GM19395 (cell line): ENCODE measurements around the gene RASSF3.
"Not testable (repeated sequence)": the region's sequence is repeated elsewhere in the genome, so short reads cannot be mapped to it uniquely, and the experiment has no call there.

Source experiments
- ATAC-seq: cut with Tn5 transposase; IDR thresholded peaks from one replicate; pipeline ENCODE4 v1.9.1; 2021; ENCODE audit warnings: mild to moderate bottlenecking, moderate library complexity; ENCODE audit not compliant: unreplicated experiment

Gene RASSF3

DNA sequence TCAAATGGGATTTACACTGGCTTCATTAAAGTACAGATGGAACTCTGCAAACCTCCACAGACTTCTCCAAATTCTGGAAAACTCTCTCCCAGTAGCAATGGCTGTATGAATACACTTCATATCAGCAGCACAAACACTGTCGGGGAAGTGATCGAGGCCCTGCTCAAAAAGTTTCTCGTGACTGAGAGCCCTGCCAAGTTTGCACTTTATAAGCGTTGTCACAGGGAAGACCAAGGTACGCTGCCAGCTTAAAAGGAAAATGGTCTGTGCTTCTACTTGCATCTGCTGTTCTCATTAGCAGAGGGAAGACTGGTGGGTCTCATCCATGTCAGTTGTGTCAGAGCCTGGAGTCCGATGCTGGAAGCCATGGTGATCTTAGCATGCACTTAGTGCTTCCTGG lies 77.9 kb downstream of the RASSF3 start:
- ATAC-seq, result no peak

DNA sequence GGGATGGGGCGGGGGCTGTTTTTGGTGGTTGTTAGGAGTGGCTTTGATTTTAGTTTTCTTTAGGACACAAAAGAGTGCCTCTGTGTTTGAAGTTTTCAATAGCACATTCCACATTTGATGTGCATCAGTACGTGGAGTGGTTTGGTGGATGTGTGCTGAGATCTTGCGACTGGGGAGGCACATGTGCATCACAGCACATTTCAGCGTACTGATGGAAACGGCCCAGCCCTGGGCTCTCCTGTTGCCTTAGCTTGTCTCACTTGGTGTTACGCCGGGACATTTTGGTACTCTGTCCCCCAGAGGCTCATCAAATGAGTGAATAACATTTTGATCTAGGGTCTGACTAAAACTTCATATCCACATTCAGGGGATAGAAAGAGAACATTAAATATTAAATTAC lies 78.4 kb downstream of the RASSF3 start:
- no peak for ATAC-seq

GRCh38 chr12:64690236-64690635 lies 79.9 kb downstream of the RASSF3 start:
- not testable (repeated sequence) for ATAC-seq

- no peak for ATAC-seq
These were observed 81.0 kb downstream of the RASSF3 start for GRCh38 chr12:64691227-64691794.

GRCh38 chr12:64691795-64692583 lies 81.7 kb downstream of the RASSF3 start:
- no peak for ATAC-seq

DNA sequence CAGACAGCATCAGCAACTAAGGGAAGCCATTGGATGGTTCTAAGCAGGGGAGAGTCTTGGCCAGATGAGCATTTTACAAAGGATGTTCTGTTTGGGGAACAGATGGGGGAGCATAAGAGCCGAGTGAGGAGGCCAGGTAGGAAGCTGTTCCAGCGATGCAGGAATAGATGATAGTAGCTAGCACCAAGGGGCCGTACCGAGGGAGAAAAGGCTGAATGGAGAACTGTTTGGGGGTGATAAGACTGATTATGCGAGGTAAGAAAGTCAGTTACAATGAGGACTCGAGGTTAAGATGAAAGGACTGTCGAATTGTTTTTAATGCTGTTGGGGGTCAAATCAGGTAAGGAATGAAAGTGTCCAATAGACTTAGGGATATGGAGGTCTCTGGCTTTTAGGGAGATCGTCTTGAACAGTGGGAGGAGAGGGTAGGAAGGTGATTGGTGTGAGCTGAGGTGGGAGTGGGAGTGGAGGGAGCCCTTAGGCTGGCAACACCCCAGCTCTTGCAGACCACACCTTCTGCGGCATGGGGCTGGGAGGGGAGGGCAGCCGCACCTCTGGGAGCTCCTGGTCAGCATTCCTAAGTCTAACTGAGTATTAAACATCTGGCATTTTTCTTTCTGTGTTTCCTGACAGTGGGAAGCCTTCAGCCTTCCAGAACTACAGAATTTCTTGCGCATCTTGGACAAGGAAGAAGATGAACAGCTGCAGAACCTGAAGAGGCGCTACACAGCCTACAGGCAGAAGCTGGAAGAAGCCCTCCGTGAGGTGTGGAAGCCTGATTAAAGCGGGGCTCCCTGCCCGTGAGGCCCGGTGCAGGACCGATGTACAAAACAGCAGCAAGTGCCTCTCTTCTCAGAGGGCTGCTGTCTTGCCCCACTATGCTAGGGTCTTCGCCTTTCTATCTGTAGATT lies 84.1 kb downstream of the RASSF3 start:
- ATAC-seq, result no peak

GRCh38 chr12:64695550-64695949 lies 85.3 kb downstream of the RASSF3 start:
- no peak for ATAC-seq

DNA sequence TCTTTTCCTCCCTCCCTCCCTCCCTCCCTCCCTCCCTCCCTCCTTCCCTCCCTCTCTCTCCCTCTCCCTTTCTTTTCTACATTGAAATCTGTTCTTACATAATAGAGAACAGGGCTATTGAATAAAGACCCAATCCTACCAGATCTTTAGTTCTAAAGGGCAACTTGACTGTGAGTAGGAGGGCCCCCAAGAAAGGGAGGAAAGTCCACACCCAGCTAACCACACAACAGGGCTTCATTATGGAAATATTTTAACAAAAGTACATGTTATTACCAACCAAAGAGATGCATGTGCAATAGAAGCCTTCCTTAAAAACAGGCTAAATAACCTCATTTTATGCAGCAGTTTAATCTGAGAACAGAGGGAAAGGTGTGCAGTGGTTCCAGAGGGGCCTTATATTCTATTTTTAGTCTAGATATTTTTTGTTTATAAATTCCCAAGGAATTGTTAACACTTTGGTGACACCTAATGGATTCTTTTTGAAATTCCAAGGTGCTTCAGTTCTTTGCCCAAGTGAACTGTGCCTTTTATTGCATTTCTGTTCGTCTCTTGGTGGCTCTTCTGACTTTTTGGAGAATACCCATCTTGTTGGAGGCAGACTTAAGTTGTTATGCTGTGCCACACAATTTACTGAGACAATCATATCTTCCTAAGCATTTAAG lies 85.9 kb downstream of the RASSF3 start:
- no peak for ATAC-seq

DNA sequence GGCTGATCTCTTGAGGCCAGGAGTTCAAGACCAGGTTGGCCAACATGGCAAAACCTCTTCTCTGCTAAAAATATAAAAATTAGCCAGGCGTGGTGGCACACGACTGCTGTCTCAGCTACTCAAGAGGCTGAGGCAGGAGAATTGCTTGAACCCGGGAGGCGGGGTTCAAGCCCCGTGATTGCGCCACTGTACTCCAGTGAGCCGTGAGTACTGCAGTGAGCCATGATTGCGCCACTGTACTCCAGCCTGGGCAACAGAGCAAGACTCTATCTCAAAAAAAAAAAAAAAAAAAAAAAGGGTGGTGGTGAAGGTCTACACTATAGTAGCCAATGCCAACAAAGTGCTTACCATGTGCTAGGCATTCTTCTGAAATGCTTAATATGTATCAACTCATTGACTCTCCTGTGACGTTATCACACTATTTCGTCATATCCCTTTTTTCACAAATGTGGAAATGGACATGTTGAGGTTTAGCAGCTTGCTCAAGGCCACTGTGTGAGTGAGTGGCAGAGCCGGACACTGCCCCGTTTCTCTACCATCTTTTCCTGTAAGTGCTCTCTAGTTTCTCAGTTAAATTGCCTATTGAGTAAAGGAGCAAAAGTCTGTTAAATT lies 89.3 kb downstream of the RASSF3 start:
- no peak for ATAC-seq

DNA sequence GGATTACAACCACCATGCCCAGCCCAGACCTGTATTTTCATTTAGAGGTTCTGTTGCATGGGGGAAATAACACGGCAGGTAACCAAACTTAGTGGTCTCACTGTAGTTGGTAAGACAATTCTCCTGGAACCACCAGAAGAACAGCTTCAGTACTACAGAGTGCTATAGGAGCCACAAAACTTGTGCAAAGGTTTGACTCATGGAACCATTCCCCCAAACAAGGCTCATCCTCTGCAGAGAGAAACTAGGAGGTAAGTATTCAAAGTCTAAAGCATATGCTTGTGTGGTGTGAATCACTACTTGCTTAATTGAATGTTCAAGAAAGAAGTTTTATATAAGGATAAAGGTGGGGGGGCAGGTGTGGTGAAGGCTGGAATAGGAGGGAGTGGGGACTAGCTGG lies 90.2 kb downstream of the RASSF3 start:
- ATAC-seq, result no peak

DNA sequence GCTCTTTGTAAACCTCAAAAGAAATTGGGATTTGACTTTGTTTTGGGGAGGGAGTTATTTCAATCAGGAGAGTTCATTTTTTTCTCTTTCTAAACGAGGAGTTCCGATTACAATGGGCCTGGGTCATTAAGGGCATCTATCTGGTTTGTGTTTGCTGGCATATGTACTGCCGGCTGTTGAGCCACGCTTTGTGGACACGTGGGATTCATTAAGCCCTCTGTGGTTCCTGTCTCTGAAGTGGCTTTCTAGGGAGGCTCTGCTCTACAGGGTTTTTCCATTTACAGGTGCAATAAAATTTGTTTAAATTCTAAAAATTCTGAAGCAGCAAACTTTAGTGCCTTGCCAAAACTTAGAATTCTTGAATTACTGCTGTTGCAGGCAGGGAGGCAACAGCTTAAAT lies 91.0 kb downstream of the RASSF3 start:
- no peak for ATAC-seq

GRCh38 chr12:64706306-64706705 lies 96.0 kb downstream of the RASSF3 start:
- no peak for ATAC-seq

DNA sequence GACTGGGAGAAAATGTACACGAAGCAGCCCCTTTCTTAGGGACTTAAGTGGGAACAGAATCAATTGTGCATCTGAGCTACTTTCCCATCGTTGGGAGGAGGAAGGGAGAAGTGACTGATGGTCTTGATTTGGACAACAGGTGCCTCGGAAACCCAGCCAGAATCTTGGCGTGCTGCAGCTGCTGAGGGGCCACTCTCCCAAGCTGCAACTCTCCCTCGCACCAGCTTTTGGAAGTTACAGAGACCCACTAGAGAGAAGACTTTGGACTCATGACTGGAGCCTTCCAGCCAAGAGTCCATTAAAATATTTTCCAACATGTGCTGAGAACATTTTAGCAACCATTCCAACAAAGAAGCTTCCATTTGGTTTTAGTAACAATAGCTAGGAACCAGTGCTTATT lies 96.6 kb downstream of the RASSF3 start:
- no peak for ATAC-seq

GRCh38 chr12:64707362-64707761 lies 97.1 kb downstream of the RASSF3 start:
- no peak for ATAC-seq

DNA sequence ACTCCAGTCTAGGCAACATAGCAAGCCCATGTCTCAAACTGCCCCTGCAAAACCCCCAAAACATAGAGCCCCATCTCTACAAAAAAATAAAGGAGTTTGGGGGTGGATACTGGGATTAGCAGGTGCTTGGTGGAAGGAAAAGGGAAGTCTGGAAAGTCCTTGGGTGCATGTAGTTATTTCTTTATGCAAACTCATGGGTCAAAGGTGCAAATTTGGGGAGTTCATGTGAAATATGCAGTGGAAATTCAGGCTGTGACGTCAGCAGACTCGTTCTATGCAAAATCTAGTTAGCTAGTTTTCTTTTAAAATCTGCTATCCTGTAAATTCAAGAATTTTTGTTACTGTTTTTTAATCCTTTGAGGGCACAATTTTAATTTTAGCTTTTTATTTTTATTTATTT lies 97.6 kb downstream of the RASSF3 start:
- no peak for ATAC-seq

GRCh38 chr12:64709429-64709828 lies 99.1 kb downstream of the RASSF3 start:
- ATAC-seq, result no peak

DNA sequence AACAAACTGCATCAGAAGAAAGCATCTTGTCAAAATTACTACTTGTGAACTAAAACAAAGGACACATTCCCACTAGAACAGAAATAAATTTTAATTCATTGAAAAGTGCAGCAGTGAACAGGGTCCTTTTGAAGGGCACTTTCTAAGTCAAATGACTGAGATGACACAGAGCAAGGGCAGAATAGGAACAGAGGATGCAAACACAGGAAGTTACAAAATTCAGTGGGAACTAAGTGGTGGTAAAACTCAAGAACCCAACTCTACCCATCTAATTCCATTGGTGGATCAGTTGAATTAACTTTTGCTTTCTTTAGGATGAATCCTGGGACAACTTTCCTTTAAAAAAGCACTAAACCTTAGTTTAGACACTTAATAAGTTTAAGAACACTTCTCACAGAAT lies 103.1 kb downstream of the RASSF3 start:
- ATAC-seq, result no peak

- peak; percentile 88 for ATAC-seq
These were observed 104.3 kb downstream of the RASSF3 start for GRCh38 chr12:64714551-64714968.

DNA sequence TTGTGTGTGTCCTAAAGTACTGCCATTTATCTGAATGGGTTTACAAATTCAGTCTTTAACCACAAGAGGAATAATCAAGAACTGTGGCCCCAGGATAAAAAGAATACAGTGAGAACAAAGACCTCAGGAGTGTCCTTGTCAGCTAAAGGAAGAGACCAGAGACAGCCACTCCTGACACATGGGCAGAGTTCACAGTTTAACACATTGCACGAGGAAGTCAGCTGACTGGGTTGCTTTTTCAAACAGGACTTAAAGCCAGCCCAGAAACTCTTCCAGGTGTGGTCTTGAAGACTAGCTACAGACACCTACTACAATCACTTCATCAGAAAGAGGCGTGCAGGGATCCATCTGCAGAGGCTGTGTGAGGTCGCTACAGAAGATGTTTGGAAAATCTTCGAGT lies 106.1 kb downstream of the RASSF3 start:
- no peak for ATAC-seq

DNA sequence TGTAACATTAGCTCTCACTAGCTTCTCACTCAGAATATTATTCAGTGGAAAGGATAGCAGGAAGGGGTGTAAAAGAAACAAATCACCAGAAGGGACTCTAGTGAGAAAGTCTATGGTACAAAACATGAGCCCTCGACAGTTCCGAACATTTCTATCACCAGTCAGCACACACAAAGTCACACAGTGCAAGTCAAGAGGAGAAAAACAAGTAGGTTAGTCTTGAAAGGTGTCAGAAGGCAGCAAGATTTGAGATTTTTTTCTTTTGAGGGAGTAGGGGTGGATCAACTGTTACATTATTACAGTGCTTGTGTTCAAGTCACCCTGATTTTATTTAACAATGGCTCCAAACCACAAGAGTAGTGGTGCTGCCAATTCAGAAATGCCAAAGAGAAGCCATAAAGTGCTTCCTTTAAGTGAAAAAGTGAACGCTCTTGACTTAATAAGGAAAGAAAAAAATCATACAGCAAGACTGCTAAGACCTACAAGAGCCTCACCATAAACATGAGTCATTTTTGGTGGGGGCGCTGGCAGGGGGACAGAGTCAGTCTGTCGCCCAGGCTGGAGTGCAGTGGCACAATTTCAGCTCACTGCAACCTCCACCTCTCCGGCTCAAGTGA lies 106.7 kb downstream of the RASSF3 start:
- ATAC-seq, result no peak
